ENCODE results near the gene ATP5PO. TPM values are rescaled to one million over a fixed set of nuclear protein-coding genes. Genes with fewer than 3 reads are reported as not detected.

Gene ATP5PO
- total RNA-seq, 1 experiment from 2014 or later: 190 TPM

- Histone ChIP-seq H3K4me3 (ENCODE audit: low read depth in 2 of 2, low read length in 2 of 2) (no peak overlapping the region), H3K27ac (ENCODE audit: low read length) (no peak overlapping the region), H3K36me3 (ENCODE audit: control insufficient read depth, insufficient read depth, low read length) (no peaks in the 10 kb centered on the region), H3K27me3 (ENCODE audit: control insufficient read depth, insufficient read depth, low read length) (no peaks in the 10 kb centered on the region), H3K4me1 (ENCODE audit: control insufficient read depth, insufficient read depth, low read length) (no peaks in the 10 kb centered on the region), H3K9me3 (ENCODE audit: control insufficient read depth, insufficient read depth, low read depth, low read length) (no peaks in the 10 kb centered on the region)
- no TSS peak for BruUV-seq (replicated peaks)
- DNase-seq (ENCODE audit: low read depth, low spot score) (no peak), ATAC-seq (no peak)
- ChIA-PET POLR2A (no interaction called here), CTCF (no interaction called here)
- intact Hi-C loops (cut with micrococcal nuclease; ENCODE audit: unreplicated experiment) (no loop called here), in situ Hi-C loops (cut with HindIII; ENCODE audit: low pct_unique_long_range_greater_than_20kb, low sequenced_read_pairs) (no loop called here)
- TF ChIP-seq REST (IDR thresholded peaks at IDR 0.05; ENCODE audit: insufficient read depth in 1 of 2, low read depth in 2 of 2, low read length in 1 of 2) (no peak), SIN3A (IDR thresholded peaks at IDR 0.05; ENCODE audit: borderline replicate concordance, insufficient read depth, low read depth, low read length) (no peak), TCF7L2 (IDR thresholded peaks at IDR 0.05; ENCODE audit: low read depth, low read length) (no peak), CTCF (IDR thresholded peaks at IDR 0.05) (no peak), POLR2AphosphoS5 (IDR thresholded peaks at IDR 0.05; ENCODE audit: low read depth, low read length) (no peak)
Observed at GRCh38 chr21:33878824-33879223, 36.8 kb downstream of the ATP5PO start.

- no peaks in the 10 kb centered on the region for H3K9me3 ChIP-seq (ENCODE audit: control insufficient read depth, insufficient read depth, low read depth, low read length)
- no peak overlapping the region for H3K4me3 ChIP-seq (ENCODE audit: low read depth in 2 of 2, low read length in 2 of 2)
- DNase-seq (ENCODE audit: low read depth, low spot score) (no peak), ATAC-seq (no peak)
- no TSS peak for BruUV-seq (replicated peaks)
- in situ Hi-C loops (cut with HindIII; ENCODE audit: low pct_unique_long_range_greater_than_20kb, low sequenced_read_pairs): no loop called here
- TF ChIP-seq SIN3A (IDR thresholded peaks at IDR 0.05; ENCODE audit: borderline replicate concordance, insufficient read depth, low read depth, low read length): no peak
- H3K4me1 ChIP-seq (ENCODE audit: control insufficient read depth, insufficient read depth, low read length): no peaks in the 10 kb centered on the region
- no peaks in the 10 kb centered on the region for H3K27me3 ChIP-seq (ENCODE audit: control insufficient read depth, insufficient read depth, low read length)
- ChIA-PET CTCF (no interaction called here), POLR2A (no interaction called here)
- H3K27ac ChIP-seq (ENCODE audit: low read length): no peak overlapping the region
- H3K36me3 ChIP-seq (ENCODE audit: control insufficient read depth, insufficient read depth, low read length): no peaks in the 10 kb centered on the region
- intact Hi-C loops (cut with micrococcal nuclease; ENCODE audit: unreplicated experiment): no loop called here
Observed at GRCh38 chr21:33875026-33875695, 40.4 kb downstream of the ATP5PO start.

- no peak overlapping the region for H3K27ac ChIP-seq (ENCODE audit: low read length)
- H3K4me3 ChIP-seq (ENCODE audit: low read depth in 2 of 2, low read length in 2 of 2): no peak overlapping the region
- ChIA-PET CTCF (no interaction called here), POLR2A (no interaction called here)
- no peaks in the 10 kb centered on the region for H3K9me3 ChIP-seq (ENCODE audit: control insufficient read depth, insufficient read depth, low read depth, low read length)
- in situ Hi-C loops (cut with HindIII; ENCODE audit: low pct_unique_long_range_greater_than_20kb, low sequenced_read_pairs) (no loop called here), intact Hi-C loops (cut with micrococcal nuclease; ENCODE audit: unreplicated experiment) (no loop called here)
- BruUV-seq (replicated peaks): no TSS peak
- H3K36me3 ChIP-seq (ENCODE audit: control insufficient read depth, insufficient read depth, low read length): no peaks in the 10 kb centered on the region
- DNase-seq (ENCODE audit: low read depth, low spot score): no peak
- no peaks in the 10 kb centered on the region for H3K4me1 ChIP-seq (ENCODE audit: control insufficient read depth, insufficient read depth, low read length)
- TF ChIP-seq POLR2AphosphoS5 (IDR thresholded peaks at IDR 0.05; ENCODE audit: low read depth, low read length) (no peak), CTCF (IDR thresholded peaks at IDR 0.05) (no peak), REST (IDR thresholded peaks at IDR 0.05; ENCODE audit: insufficient read depth in 1 of 2, low read depth in 2 of 2, low read length in 1 of 2) (no peak)
- H3K27me3 ChIP-seq (ENCODE audit: control insufficient read depth, insufficient read depth, low read length): no peaks in the 10 kb centered on the region
- ATAC-seq: no peak
Observed at GRCh38 chr21:33874161-33874560, 41.4 kb downstream of the ATP5PO start.
